Vagina (tissue), 2 donors: ENCODE data around the gene CIAO2A.

Experiments used
- POLR2A ChIP-seq, 2 donors: fragments of 450-650 bp; IDR thresholded peaks; one replicate each; pipeline ENCODE4 v1.6.1; 2017; ENCODE audit warnings: antibody characterized with exemption in 2 of 2, mild to moderate bottlenecking in 2 of 2, moderate library complexity in 2 of 2
- POLR2AphosphoS5 ChIP-seq, 2 donors: sonication (generic); formaldehyde crosslinking; IDR thresholded peaks; one replicate each; pipeline ENCODE4 v1.9.0; 2017; ENCODE audit warnings: antibody characterized with exemption in 2 of 2, mild to moderate bottlenecking in 2 of 2, low read depth in 1 of 2; ENCODE audit not compliant: insufficient read depth in 1 of 2
- TF ChIP-seq, protein P1 (sequence below), 3 experiments: fragments of 450-650 bp in 2 of 3; fragments of 200-600 bp in 1 of 3; sonication (generic) in 1 of 3; IDR thresholded peaks; one replicate each; pipeline ENCODE4 v1.5.1; 2017 to 2019; ENCODE audit warnings: antibody characterized with exemption in 3 of 3, mild to moderate bottlenecking in 2 of 3, moderate library complexity in 2 of 3

DNA sequence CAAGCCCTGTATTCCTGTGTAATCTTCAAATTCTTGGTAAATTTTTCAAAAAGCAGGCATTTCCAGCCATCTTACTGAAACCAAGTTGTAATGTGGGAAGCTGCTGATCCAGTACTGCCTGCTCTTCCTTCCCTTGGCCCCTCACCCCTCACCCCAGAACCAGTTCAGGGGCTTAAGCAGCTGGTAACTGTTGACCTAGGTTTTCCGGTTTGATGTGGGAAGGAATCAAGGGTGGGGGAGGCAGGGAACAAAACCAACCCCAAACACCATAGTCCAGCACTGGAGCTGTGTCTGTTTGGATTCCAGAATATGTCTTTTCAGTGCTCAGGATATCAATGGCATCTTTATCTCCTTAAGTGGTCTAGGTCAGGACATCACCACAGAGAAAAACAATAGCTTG, 28.8 kb upstream of the CIAO2A start:
- TF ChIP-seq, protein P1, sequence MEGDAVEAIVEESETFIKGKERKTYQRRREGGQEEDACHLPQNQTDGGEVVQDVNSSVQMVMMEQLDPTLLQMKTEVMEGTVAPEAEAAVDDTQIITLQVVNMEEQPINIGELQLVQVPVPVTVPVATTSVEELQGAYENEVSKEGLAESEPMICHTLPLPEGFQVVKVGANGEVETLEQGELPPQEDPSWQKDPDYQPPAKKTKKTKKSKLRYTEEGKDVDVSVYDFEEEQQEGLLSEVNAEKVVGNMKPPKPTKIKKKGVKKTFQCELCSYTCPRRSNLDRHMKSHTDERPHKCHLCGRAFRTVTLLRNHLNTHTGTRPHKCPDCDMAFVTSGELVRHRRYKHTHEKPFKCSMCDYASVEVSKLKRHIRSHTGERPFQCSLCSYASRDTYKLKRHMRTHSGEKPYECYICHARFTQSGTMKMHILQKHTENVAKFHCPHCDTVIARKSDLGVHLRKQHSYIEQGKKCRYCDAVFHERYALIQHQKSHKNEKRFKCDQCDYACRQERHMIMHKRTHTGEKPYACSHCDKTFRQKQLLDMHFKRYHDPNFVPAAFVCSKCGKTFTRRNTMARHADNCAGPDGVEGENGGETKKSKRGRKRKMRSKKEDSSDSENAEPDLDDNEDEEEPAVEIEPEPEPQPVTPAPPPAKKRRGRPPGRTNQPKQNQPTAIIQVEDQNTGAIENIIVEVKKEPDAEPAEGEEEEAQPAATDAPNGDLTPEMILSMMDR (IDR thresholded peaks at IDR 0.05): no peak
- no peak for TF ChIP-seq POLR2A (IDR thresholded peaks at IDR 0.05)
- no peak for TF ChIP-seq POLR2AphosphoS5 (IDR thresholded peaks at IDR 0.05; ENCODE audit: insufficient read depth in 1 of 2, low read depth in 1 of 2)
